Measurements from ENCODE around the gene AMPD2. TPM values are rescaled to one million over a fixed set of nuclear protein-coding genes. Genes with fewer than 3 reads are reported as not detected.

AMPD2 gene
- total and polyA plus RNA-seq, 3 donors from 2014 or later, result 35.0 to 54.5 (median 54.4) TPM

DNA sequence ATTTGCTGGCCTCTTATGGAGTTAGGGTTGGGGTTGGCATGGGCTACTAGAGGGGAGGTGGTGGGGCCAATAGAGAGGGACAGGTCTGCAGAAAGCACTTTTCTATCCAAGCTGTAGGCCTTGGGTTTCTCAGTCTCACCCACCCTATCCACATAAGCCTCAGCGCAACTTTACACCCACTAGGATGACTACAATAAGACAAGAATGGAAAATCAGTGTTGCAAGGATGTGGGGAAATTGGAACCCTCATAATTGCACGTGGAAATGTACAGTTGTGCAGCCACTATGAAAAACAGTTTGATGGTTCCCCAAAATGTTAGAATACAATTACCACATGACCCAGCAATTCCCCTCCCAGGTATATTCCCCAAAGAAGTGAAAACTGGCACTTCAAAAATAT, 22.2 kb downstream of the AMPD2 start:
- no peak overlapping the region for H3K4me3 ChIP-seq
- WGBS, 2 donors, result 94 to 96% methylated on average over 2 of the region's 2 CpGs
- intact Hi-C loops (cut with DNase I; ENCODE audit: low total_unique reads), result loop anchor here (5.0 kb wide), 1 partner anchor 130 kb away; no protein-coding TSS in a partner anchor
- no peak for TF ChIP-seq POLR2A (IDR thresholded peaks at IDR 0.05)
- TF ChIP-seq, protein P1, sequence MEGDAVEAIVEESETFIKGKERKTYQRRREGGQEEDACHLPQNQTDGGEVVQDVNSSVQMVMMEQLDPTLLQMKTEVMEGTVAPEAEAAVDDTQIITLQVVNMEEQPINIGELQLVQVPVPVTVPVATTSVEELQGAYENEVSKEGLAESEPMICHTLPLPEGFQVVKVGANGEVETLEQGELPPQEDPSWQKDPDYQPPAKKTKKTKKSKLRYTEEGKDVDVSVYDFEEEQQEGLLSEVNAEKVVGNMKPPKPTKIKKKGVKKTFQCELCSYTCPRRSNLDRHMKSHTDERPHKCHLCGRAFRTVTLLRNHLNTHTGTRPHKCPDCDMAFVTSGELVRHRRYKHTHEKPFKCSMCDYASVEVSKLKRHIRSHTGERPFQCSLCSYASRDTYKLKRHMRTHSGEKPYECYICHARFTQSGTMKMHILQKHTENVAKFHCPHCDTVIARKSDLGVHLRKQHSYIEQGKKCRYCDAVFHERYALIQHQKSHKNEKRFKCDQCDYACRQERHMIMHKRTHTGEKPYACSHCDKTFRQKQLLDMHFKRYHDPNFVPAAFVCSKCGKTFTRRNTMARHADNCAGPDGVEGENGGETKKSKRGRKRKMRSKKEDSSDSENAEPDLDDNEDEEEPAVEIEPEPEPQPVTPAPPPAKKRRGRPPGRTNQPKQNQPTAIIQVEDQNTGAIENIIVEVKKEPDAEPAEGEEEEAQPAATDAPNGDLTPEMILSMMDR (IDR thresholded peaks at IDR 0.05), result no peak
- no peaks in the 10 kb centered on the region for H3K27me3 ChIP-seq
- peak; percentile 5 for DNase-seq
- no peaks in the 10 kb centered on the region for H3K9me3 ChIP-seq
- H3K36me3 ChIP-seq (ENCODE audit: low read depth, missing control alignments), result no peaks in the 10 kb centered on the region
- peaks cover 7% of the 10 kb centered on the region for H3K4me1 ChIP-seq
- no peak overlapping the region for H3K27ac ChIP-seq

GRCh38 chr1:109642626-109643025, 23.0 kb downstream of the AMPD2 start:
- intact Hi-C loops (cut with DNase I; ENCODE audit: low total_unique reads), result loop anchor here (5.0 kb wide), 1 partner anchor 130 kb away; no protein-coding TSS in a partner anchor
- H3K36me3 ChIP-seq (ENCODE audit: low read depth, missing control alignments), result no peaks in the 10 kb centered on the region
- no peaks in the 10 kb centered on the region for H3K27me3 ChIP-seq
- DNase-seq, result no peak
- 77 to 79% methylated on average over 3 of the region's 3 CpGs for WGBS, 2 donors
- no peak overlapping the region for H3K27ac ChIP-seq
- no peak overlapping the region for H3K4me3 ChIP-seq
- H3K9me3 ChIP-seq, result no peaks in the 10 kb centered on the region
- peaks cover 7% of the 10 kb centered on the region for H3K4me1 ChIP-seq
- no peak for TF ChIP-seq POLR2A (IDR thresholded peaks at IDR 0.05)
- TF ChIP-seq, protein P1 (IDR thresholded peaks at IDR 0.05), result no peak

DNA sequence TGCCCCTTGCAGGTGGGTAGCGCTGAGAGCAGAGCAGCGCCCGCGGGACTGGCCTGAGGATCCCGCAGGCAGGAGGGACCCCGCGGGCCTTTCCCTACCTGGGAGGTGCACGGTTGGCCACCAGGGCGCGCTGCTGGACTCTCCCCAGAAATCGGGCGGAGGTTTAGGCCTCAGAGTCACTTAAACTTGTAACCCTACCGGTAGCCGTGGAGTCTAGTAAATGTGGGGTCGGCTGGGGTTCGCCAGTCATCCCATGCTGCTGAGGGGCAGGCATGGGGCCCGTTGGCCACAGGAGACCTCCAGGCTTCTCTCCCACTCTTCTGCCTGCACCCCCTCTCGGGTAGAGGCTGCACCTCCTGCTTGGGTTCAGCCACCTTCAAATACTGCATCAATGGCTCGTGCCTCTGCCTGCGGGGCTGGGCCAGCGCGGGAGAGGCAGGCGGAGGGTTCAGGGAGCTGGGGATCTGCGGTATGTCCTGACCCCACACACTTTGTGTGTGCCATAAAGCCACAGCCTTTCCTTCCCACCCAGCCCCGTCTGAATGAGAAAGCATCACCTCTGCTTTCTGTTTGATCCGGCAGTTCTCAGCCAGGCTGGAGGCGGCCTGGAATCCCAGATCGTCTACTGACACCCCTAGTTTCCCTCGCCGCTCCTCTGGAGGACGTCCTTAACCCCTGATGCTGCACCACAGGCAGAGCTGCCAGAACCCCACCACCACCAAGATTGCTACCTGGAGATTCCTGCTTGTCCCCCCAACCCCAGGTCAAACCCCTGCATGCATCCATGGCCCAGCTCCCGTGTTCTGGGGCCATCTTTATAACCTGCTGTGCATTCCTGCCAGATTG, 24.0 kb downstream of the AMPD2 start:
- Histone ChIP-seq H3K4me1 (peaks cover 7% of the 10 kb centered on the region), H3K36me3 (ENCODE audit: low read depth, missing control alignments) (no peaks in the 10 kb centered on the region), H3K4me3 (no peak overlapping the region), H3K27ac (peak overlapping the region in 1 of 2 donors; percentile 28), H3K9me3 (no peaks in the 10 kb centered on the region), H3K27me3 (no peaks in the 10 kb centered on the region)
- peak; percentile 87 for DNase-seq
- intact Hi-C loops (cut with DNase I; ENCODE audit: low total_unique reads), result loop anchor here (5.0 kb wide), 1 partner anchor 129 kb away; no protein-coding TSS in a partner anchor
- 32 to 34% methylated on average over 21 to 32 of the region's 32 CpGs for WGBS, 2 donors
- TF ChIP-seq POLR2A (IDR thresholded peaks at IDR 0.05), result no peak
- TF ChIP-seq, protein P1 (IDR thresholded peaks at IDR 0.05), result peak; percentile 75 to 84 (median 83)

- Histone ChIP-seq H3K4me1 (peaks cover 7% of the 10 kb centered on the region), H3K27ac (no peak overlapping the region), H3K4me3 (no peak overlapping the region), H3K27me3 (no peaks in the 10 kb centered on the region), H3K36me3 (ENCODE audit: low read depth, missing control alignments) (no peaks in the 10 kb centered on the region), H3K9me3 (no peaks in the 10 kb centered on the region)
- no peak for TF ChIP-seq POLR2A (IDR thresholded peaks at IDR 0.05)
- TF ChIP-seq, protein P1 (IDR thresholded peaks at IDR 0.05), result no peak
- intact Hi-C loops (cut with DNase I; ENCODE audit: low total_unique reads), result loop anchor here (5.0 kb wide), 1 partner anchor 128 kb away; no protein-coding TSS in a partner anchor
- WGBS, 2 donors, result no CpG with 5 or more reads among the region's 10 CpGs
- DNase-seq, result no peak
Observed at GRCh38 chr1:109644670-109645069, 25.0 kb downstream of the AMPD2 start.

Measured in testis (tissue), 3 donors.